Cardiac muscle cell (in vitro differentiated cells and primary cell): ENCODE measurements around the gene PIK3R1. TPM values are rescaled to one million over a fixed set of nuclear protein-coding genes. Genes with fewer than 3 reads are reported as not detected.

Experiments
- DNase-seq, 2 donors: peaks; one replicate each; pipeline versions ENCODE4 v3.0.0 to v3.0.0-alpha.2; 2010 to 2017; ENCODE audit warnings: low read depth in 1 of 2, low spot score in 1 of 2
- H3K27ac ChIP-seq: fragments of 200-600 bp; sonication (generic); 2 replicates; pipeline ENCODE4 v1.5.1; 2016
- H3K27me3 ChIP-seq: fragments of 200-600 bp; sonication (generic); 2 replicates; pipeline ENCODE4 v1.6.0; 2016; ENCODE audit warnings: control low read depth
- H3K36me3 ChIP-seq: fragments of 200-600 bp; sonication (generic); 2 replicates; pipeline ENCODE4 v1.5.1; 2016; ENCODE audit warnings: control low read depth
- H3K4me1 ChIP-seq: fragments of 200-600 bp; sonication (generic); 2 replicates; pipeline ENCODE4 v1.8.1; 2017; ENCODE audit warnings: low read depth, mild to moderate bottlenecking, mixed run types
- H3K4me3 ChIP-seq: fragments of 200-600 bp; sonication (generic); 2 replicates; pipeline ENCODE4 v1.5.1; 2016; ENCODE audit warnings: mild to moderate bottlenecking
- H3K9me3 ChIP-seq: fragments of 200-600 bp; sonication (generic); 2 replicates; pipeline ENCODE4 v1.5.1; 2017; ENCODE audit warnings: low read depth, mild to moderate bottlenecking, control low read depth
- polyA plus RNA-seq: library from polyadenylated mRNA; unstranded; fragments of >200 nt; fragmentation: Nextera tagmentation; extraction: Ambion mirVana; gene quantifications from 2 replicates; pipeline ENCODE4 v1.2.1, GENCODE V29; 2016
- total RNA-seq: library from RNA; depleted of rRNA; stranded (reverse); fragments of >200 nt; gene quantifications from 2 replicates; pipeline ENCODE4 v1.2.3, GENCODE V29; 2016
- TF ChIP-seq, protein P1 (sequence below): IDR thresholded peaks from 2 replicates; pipeline ENCODE4 v1.5.1; 2012; ENCODE audit warnings: low read depth, mild to moderate bottlenecking, low read length

Gene PIK3R1
- total and polyA plus RNA-seq, 2 experiments from 2014 or later: 15.1 to 17.5 TPM

DNA sequence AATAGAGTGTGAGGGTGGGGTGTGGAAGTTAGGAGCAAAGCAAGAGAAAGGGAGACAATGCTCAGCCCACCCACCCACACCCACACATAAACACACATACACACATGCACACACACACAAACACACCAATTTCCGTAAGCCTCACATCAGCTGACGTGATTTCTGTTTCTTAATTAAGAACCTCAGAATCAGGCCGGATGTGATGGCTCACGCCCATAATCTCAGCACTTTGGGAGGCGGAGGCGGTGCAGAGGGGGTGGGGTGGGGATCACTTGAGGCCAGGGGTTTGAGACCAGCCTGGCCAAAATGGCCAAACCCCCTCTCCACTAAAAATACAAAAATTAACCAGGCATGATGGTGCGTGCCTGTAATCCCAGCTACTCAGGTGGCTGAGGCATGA, 26.4 kb upstream of the PIK3R1 start:
- Histone ChIP-seq H3K36me3 (no peaks in the 10 kb centered on the region), H3K4me3 (no peak overlapping the region), H3K27me3 (peaks cover 10% of the 10 kb centered on the region), H3K9me3 (no peaks in the 10 kb centered on the region), H3K27ac (no peak overlapping the region), H3K4me1 (no peaks in the 10 kb centered on the region)
- TF ChIP-seq, protein P1, sequence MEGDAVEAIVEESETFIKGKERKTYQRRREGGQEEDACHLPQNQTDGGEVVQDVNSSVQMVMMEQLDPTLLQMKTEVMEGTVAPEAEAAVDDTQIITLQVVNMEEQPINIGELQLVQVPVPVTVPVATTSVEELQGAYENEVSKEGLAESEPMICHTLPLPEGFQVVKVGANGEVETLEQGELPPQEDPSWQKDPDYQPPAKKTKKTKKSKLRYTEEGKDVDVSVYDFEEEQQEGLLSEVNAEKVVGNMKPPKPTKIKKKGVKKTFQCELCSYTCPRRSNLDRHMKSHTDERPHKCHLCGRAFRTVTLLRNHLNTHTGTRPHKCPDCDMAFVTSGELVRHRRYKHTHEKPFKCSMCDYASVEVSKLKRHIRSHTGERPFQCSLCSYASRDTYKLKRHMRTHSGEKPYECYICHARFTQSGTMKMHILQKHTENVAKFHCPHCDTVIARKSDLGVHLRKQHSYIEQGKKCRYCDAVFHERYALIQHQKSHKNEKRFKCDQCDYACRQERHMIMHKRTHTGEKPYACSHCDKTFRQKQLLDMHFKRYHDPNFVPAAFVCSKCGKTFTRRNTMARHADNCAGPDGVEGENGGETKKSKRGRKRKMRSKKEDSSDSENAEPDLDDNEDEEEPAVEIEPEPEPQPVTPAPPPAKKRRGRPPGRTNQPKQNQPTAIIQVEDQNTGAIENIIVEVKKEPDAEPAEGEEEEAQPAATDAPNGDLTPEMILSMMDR: no peak
- DNase-seq: no peak

DNA sequence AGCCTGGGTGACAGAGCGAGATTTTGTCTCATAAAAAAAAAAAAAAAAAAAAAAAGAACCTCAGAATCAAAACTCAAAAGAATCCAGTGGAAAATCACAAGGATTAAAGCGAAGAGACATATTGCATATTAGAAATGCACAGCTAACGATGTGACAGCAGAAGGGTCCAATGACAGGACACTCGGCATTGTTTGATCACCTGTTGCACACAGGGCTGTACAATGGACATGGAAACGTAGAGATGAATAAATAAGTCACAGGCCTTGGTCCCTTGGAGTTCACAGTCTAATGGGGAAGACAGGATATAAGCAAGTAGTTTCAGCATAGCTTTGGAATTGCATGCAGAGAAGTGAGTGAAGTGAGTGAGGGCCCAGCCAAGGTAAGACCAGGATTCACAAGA, 25.9 kb upstream of the PIK3R1 start:
- no peak overlapping the region for H3K4me3 ChIP-seq
- no peak overlapping the region for H3K27ac ChIP-seq
- H3K36me3 ChIP-seq: no peaks in the 10 kb centered on the region
- no peaks in the 10 kb centered on the region for H3K4me1 ChIP-seq
- TF ChIP-seq, protein P1: no peak
- peaks cover 10% of the 10 kb centered on the region for H3K27me3 ChIP-seq
- no peaks in the 10 kb centered on the region for H3K9me3 ChIP-seq
- DNase-seq: no peak

DNA sequence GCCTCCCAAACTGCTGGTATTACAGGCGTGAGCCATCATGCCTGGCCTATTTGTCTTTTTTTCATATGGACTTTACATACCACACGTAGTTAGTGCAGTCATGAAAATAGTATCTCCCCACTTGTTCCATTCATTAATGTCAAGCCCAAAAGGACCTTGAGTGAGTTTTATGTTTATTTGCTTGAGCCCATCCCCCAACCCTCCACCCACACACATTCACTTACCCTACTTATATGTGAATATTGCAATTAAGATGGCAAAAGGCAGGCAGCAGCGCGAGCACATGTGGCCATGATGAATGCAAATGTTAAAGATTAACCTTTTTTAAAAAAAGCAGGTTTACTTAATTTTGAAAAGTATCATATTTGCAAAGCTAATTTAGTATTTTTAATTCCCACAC, 24.9 kb upstream of the PIK3R1 start:
- Histone ChIP-seq H3K4me1 (no peaks in the 10 kb centered on the region), H3K4me3 (no peak overlapping the region), H3K27ac (no peak overlapping the region), H3K9me3 (no peaks in the 10 kb centered on the region), H3K27me3 (peaks cover 10% of the 10 kb centered on the region), H3K36me3 (no peaks in the 10 kb centered on the region)
- DNase-seq: no peak
- TF ChIP-seq, protein P1: no peak

DNA sequence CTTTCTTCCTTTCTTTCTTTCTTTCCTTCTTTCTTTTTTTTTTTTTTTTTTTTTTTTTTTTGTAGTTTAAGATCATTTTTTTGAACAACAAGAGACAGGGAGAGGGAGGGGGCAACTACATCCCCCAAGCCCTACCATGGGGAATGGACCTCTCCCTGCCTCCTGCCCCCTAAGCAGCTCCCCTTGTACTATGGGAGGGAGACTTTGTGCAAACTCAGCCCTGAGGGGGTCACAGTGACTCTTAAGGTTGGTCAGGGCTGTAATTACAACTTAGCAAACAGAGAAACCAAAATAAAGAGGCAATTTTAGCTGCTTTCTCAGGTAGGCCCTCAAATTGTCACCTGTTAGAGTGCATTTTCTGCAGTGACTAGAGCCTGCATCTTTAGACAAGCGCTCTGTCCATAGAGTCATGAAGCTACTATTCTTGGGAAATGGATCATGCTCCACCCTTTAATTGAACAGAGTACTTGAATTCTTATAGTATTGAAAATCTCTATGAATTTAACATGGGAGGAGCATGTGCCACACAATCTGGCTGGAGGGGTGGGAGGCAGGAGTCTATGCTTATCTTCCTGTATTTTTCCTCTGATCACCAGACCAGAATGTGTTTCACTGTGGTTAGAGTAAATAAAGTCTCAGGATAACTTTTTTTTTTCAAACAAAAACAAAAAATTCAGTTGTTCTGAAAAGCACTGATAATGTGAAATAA, 24.3 kb upstream of the PIK3R1 start:
- Histone ChIP-seq H3K27ac (no peak overlapping the region), H3K4me1 (no peaks in the 10 kb centered on the region), H3K36me3 (no peaks in the 10 kb centered on the region), H3K27me3 (peaks cover 10% of the 10 kb centered on the region), H3K9me3 (no peaks in the 10 kb centered on the region), H3K4me3 (no peak overlapping the region)
- no peak for DNase-seq
- TF ChIP-seq, protein P1: no peak

DNA sequence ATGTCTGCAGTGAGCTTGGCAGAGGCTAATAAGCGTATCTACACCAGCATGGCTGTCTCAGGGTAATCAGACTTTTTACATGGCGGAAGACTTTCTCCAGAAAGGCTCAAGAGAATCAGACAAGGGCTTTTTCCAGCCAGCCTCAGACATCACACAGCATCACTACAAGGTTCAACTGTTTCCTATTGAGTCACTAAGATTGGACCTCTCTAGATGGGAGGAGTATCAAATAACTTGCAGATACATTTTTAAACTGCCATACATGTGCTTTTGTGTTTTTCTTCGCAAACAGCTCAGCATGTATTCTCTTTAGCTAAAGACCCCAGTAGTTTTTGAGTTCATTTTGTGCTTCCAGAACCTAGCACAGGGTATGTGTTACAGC, 22.9 kb upstream of the PIK3R1 start:
- TF ChIP-seq, protein P1: no peak
- no peaks in the 10 kb centered on the region for H3K36me3 ChIP-seq
- H3K27ac ChIP-seq: no peak overlapping the region
- DNase-seq: no peak
- no peak overlapping the region for H3K4me3 ChIP-seq
- H3K9me3 ChIP-seq: no peaks in the 10 kb centered on the region
- H3K27me3 ChIP-seq: peaks cover 6% of the 10 kb centered on the region
- no peaks in the 10 kb centered on the region for H3K4me1 ChIP-seq
